Heart left ventricle (tissue), 13 donors: ENCODE data around the gene ARRB1.
"Not testable (repeated sequence)": the region's sequence is repeated elsewhere in the genome, so short reads cannot be mapped to it uniquely, and the experiment has no call there.

Experiments
- CTCF ChIP-seq, 12 donors: fragments of 200-600 bp; sonication (generic) in 4 of 12; IDR thresholded peaks; one replicate each; pipeline versions ENCODE4 v1.5.0 to v1.8.0; 2018 to 2022; ENCODE audit warnings: antibody characterized with exemption in 12 of 12, mild to moderate bottlenecking in 5 of 12
- POLR2A ChIP-seq, 2 donors: fragments of 450-650 bp; IDR thresholded peaks; one replicate each; pipeline ENCODE4 v1.6.1; 2017; ENCODE audit warnings: antibody characterized with exemption in 2 of 2, mild to moderate bottlenecking in 2 of 2, moderate library complexity in 2 of 2
- donor health status: ischemic (EF 13 %, LVEDD 7.1; RV severe dilation, severe dysfunction).
- donor health status: DM: no; HTN: yes; CAD: no.
- donor health status: DM: no; HTN: no; CAD: no.
- donor health status: ischemic (EF 25% LVEDD 6.9; RV normal size, moderate dysfunction).
- donor health status: ischemic (EF 25% LVEDD 5.7; RV mildly dilated, moderate dysfunction).
- donor health status: ischemic (EF 35%, LVEDD 5.7; RV mildly dilated, moderate dysfunction).
- donor health status: nonischemic (EF 11% LVEDD 7.7; RV severe dilation, severe dysfunction).
- donor health status: DM: yes; HTN: yes; CAD: no.
- donor health status: PGD.
- donor health status: ischemic (EF 29% LVEDD 5.4; RV normal size, mild dysfunction).
- donor health status: nonischemic (EF 23%, LVEDD 6.1; RV moderate dilation, normal function).

- not testable (repeated sequence) for TF ChIP-seq CTCF, POLR2A (IDR thresholded peaks at IDR 0.05)
Observed at GRCh38 chr11:75378776-75379175, 27.3 kb upstream of the ARRB1 start.
